ENCODE measurements around the gene PRDM2. TPM values are rescaled to one million over a fixed set of nuclear protein-coding genes. Genes with fewer than 3 reads are reported as not detected.
"Not testable (repeated sequence)": the region's sequence is repeated elsewhere in the genome, so short reads cannot be mapped to it uniquely, and the experiment has no call there.

PRDM2 gene
- total RNA-seq, 2 experiments from 2014 or later, result 48.5 to 61.0 TPM

GRCh38 chr1:13694886-13695684 is 4.9 kb upstream of the PRDM2 start:
- CTCF ChIA-PET, result no interaction called here
- POLR2A ChIA-PET, result no interaction called here

- ChIA-PET POLR2A (no interaction called here), CTCF (no interaction called here)
These were observed 2.2 kb upstream of the PRDM2 start for GRCh38 chr1:13697738-13698137.

- ChIA-PET POLR2A (interaction anchor here (0.8 to 1.3 kb wide), 2 partner anchors 36 to 50 kb away, joined by 4 to 6 read pairs; no protein-coding TSS in a partner anchor), CTCF (no interaction called here)
These were observed 478 bp upstream of the PRDM2 start for GRCh38 chr1:13699510-13699909.

GRCh38 chr1:13700521-13701270 is 708 bp downstream of the PRDM2 start:
- ChIA-PET POLR2A (interaction anchor here (1.0 to 2.8 kb wide), 5 partner anchors 24 to 49 kb away, joined by 3 to 17 read pairs (median 8); no protein-coding TSS in a partner anchor), CTCF (interaction anchor here (0.7 kb wide), 1 partner anchor 31 kb away, joined by 3 read pairs; no protein-coding TSS in a partner anchor)

DNA sequence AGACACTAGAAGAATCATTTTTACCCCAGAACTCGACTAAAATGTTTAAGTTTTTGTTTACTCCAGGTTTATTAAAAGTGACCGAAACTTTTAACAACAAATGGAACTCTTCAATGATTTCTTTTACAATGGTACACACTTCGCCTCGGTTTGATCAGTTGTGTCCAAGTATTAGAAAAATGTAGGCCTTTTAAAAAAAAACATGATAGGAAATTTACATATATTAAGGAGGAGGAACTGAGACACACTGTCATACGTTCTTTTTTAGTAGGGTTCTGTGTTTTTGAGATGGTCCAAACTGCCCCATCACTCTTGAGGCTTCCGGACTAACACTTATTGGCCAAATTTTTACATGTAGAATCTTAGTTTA is 1.3 kb downstream of the PRDM2 start:
- POLR2A ChIA-PET, result interaction anchor here (1.0 to 2.8 kb wide), 5 partner anchors 23 to 48 kb away, joined by 3 to 17 read pairs (median 8); no protein-coding TSS in a partner anchor
- CTCF ChIA-PET, result interaction anchor here (0.7 kb wide), 1 partner anchor 31 kb away, joined by 3 read pairs; no protein-coding TSS in a partner anchor

DNA sequence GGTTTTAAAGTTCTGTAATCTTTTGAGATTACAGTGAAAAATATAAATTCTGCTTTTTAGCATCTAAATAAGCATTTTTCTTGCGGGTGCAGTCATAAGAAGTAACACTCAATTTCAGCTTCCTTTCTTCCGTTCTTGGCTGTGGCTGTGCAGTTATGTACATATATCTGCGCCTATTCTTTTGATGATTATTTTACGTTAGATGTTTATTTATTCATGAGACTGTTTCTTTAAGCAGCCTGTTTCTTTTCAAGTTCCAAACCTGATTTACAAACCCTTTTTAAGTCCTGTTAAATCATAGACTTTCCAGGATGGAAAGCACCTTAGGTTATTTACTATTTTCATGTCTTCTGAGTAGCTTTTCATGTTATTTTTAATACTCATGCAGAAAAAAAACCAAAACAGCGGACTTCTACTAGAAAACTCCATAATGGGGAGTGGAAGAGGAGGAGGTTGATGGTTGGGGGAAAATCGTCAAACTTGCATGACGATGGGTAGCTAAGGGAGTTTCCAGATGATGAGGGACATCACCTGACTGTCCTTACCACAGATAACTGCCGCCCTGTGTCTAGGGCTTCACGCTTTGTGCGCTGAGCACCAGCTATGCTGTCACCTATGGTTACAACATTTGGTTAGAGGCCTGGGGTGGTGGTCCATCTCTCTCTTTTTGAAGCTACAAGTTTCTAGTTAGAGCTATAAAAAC is 2.6 kb downstream of the PRDM2 start:
- CTCF ChIA-PET, result interaction anchor here (0.6 to 2.6 kb wide), 2 partner anchors 12 to 23 kb away, joined by 3 to 9 read pairs; no protein-coding TSS in a partner anchor
- POLR2A ChIA-PET, result interaction anchor here (0.7 to 2.8 kb wide), 6 partner anchors 9 to 47 kb away, joined by 3 to 17 read pairs (median 3); no protein-coding TSS in a partner anchor

- CTCF ChIA-PET, result interaction anchor here (0.6 to 2.6 kb wide), 2 partner anchors 11 to 22 kb away, joined by 3 to 9 read pairs; no protein-coding TSS in a partner anchor
- POLR2A ChIA-PET, result interaction anchor here (0.7 to 2.8 kb wide), 5 partner anchors 9 to 46 kb away, joined by 3 to 17 read pairs (median 3); no protein-coding TSS in a partner anchor
These were observed 3.1 kb downstream of the PRDM2 start for GRCh38 chr1:13703128-13703513.

GRCh38 chr1:13703558-13704490 is 3.8 kb downstream of the PRDM2 start:
- ChIA-PET CTCF (interaction anchor here (2.6 kb wide), 1 partner anchor 21 kb away, joined by 9 read pairs; no protein-coding TSS in a partner anchor), POLR2A (interaction anchor here (0.9 to 2.8 kb wide), 3 partner anchors 8 to 46 kb away, joined by 3 to 17 read pairs (median 3); no protein-coding TSS in a partner anchor)

DNA sequence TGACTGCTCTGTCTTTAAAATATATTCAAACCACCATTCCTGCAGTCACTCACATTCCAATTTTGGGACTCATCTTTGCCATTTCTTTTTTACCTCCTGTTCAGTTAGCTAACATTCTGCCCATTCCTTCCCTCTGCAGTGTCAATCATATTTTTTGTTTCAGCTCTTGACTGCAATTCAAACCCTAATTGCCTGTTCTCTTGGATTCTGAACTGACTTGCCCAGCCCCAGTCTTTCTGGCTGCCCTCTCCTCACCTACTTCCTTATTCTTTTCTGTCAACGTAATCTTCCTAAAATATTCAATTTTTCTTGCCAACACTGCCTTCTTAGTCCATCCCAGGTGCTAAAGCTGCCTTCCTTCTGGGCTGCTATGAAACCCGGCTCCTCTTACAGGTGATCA is 6.1 kb downstream of the PRDM2 start:
- POLR2A ChIA-PET, result interaction anchor here (0.7 kb wide), 1 partner anchor 81 kb away, joined by 5 read pairs; no protein-coding TSS in a partner anchor

GRCh38 chr1:13707164-13707563 is 7.2 kb downstream of the PRDM2 start:
- POLR2A ChIA-PET, result no interaction called here
- CTCF ChIA-PET, result interaction anchor here (0.7 to 1.2 kb wide), 2 partner anchors 18 to 90 kb away, joined by 3 read pairs; no protein-coding TSS in a partner anchor

More for the DNA sequence above, 6.1 kb downstream of the PRDM2 start:
- CTCF ChIA-PET, result interaction anchor here (1.3 kb wide), 1 partner anchor 24 kb away, joined by 5 read pairs; no protein-coding TSS in a partner anchor

- ChIA-PET CTCF (interaction anchor here (1.2 kb wide), 1 partner anchor 17 kb away, joined by 3 read pairs; no protein-coding TSS in a partner anchor), POLR2A (no interaction called here)
These were observed 8.5 kb downstream of the PRDM2 start for GRCh38 chr1:13708380-13708982.

DNA sequence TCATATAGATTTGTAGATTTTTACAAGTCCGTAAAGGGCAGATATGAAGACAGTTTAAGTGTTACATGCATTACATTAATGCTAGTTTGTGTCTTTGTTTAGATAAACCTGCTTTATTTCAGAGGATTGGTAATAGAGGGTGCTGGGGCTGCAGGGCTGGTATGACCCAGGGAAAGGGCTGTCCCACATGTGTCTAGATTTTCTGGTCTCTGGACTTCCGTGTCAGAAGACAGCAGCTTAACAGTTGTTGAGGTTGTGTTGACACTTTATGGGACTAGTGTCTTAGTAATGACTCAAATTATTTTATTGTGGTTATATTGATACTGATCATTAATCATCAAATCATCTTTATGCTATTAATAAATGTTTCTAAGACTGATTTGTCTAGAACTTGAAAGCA is 10.1 kb downstream of the PRDM2 start:
- ChIA-PET CTCF (interaction anchor here (1.1 kb wide), 1 partner anchor 18 kb away, joined by 4 read pairs; no protein-coding TSS in a partner anchor), POLR2A (no interaction called here)

- POLR2A ChIA-PET, result no interaction called here
- CTCF ChIA-PET, result interaction anchor here (0.7 kb wide), 1 partner anchor 12 kb away, joined by 3 read pairs; no protein-coding TSS in a partner anchor
These were observed 14.9 kb downstream of the PRDM2 start for GRCh38 chr1:13714851-13715250.

GRCh38 chr1:13715616-13716287 is 15.8 kb downstream of the PRDM2 start:
- CTCF ChIA-PET, result interaction anchor here (1.2 kb wide), 1 partner anchor 10 kb away, joined by 6 read pairs; no protein-coding TSS in a partner anchor
- POLR2A ChIA-PET, result not testable (repeated sequence)

- POLR2A ChIA-PET, result no interaction called here
- CTCF ChIA-PET, result no interaction called here
These were observed 22.9 kb downstream of the PRDM2 start for GRCh38 chr1:13722808-13723360.

DNA sequence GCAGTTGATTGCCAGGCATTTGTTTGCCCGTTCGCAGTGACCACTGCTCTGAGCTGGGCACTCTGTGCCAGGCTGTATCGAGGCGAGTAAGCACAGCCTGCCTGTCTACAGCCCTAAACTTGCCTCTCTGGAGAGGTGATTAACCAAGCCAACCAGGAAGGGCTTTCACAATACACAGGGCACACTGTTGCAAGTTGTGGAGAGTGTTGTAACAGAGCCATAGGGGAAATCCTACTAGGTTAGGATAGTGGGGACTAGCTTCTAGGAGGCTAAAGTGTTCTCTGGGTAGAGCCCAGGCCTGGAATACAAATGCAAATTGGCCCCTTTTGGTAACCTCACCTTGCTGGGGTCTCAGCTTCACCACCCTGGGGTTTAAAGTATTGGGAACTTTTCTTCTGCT is 23.8 kb downstream of the PRDM2 start:
- ChIA-PET CTCF (interaction anchor here (2.4 kb wide), 1 partner anchor 20 kb away, joined by 9 read pairs; no protein-coding TSS in a partner anchor), POLR2A (interaction anchor here (1.1 kb wide), 1 partner anchor 23 kb away, joined by 3 read pairs; no protein-coding TSS in a partner anchor)
